GM19438 (cell line): Measurements from ENCODE around the gene RXYLT1.
"Not testable (repeated sequence)": the region's sequence is repeated elsewhere in the genome, so short reads cannot be mapped to it uniquely, and the experiment has no call there.

Experiments
- ATAC-seq: cut with Tn5 transposase; IDR thresholded peaks from one replicate; pipeline ENCODE4 v1.9.1; 2021; ENCODE audit warnings: low read depth; ENCODE audit not compliant: unreplicated experiment

Gene RXYLT1

DNA sequence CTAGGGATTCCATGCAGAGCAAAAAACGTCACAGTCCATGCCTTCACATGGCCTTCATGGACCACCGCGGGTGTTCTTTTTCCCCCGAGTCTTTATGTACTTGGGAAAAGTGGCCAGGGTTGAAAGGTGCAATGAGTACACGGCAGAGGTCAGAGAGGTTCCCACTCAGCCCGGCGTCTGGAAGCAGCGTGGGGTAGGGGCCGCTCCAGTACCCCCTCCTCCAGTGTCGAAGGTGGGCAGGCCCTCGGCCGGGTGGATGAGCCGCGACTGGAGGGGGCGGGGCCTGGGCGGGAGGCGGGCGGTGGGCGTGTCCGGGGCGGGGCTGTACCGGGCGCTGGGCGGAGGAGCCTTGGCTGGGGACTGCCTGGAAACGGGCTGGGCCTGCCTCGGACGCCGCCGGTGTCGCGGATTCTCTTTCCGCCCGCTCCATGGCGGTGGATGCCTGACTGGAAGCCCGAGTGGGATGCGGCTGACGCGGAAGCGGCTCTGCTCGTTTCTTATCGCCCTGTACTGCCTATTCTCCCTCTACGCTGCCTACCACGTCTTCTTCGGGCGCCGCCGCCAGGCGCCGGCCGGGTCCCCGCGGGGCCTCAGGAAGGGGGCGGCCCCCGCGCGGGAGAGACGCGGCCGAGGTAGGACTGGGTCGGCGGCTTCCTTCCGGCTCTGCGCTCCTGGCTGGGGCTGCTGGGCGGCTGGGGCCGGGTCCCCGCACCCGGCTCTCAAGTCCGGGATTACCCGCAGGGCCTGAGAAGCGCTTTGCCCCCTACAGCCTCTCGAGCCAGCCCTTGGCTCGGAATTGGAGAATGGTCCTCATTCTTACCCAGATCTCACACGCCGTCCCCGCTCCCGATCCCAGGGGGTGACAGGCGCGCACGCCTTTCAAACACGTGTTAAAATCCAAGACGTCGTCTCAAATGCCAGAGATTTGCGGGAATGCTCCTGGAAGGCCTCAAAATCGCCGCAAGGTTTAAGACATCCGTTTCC, at the start of gene RXYLT1:
Gene RXYLT1 (plus strand): TSS at position 412 of the 984 bp plus-strand sequence. CDS start 52 bp downstream, at position 464.
- ATAC-seq = peak; percentile 94

DNA sequence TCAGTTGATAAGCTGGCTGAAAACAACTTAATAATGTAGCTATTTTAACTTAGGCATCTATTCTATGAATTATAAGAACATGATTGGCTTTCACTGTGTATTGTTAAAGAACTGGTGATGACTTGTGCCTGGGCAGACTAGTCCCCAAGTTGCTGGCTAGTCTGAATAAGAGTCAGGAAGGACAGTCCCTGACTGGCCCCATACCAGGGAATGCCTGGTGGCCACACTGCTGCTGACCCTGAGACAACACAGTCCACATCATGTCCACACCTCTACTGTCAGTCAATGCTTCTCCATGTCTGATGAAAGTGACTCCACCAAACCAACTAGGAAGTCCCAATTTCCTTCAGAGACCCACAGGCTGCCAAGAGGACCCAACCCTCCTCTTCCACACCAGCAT, 46.9 kb upstream of the RXYLT1 start:
- not testable (repeated sequence) for ATAC-seq

- ATAC-seq = not testable (repeated sequence)
These were observed 46.1 kb upstream of the RXYLT1 start for GRCh38 chr12:63733585-63733984.

DNA sequence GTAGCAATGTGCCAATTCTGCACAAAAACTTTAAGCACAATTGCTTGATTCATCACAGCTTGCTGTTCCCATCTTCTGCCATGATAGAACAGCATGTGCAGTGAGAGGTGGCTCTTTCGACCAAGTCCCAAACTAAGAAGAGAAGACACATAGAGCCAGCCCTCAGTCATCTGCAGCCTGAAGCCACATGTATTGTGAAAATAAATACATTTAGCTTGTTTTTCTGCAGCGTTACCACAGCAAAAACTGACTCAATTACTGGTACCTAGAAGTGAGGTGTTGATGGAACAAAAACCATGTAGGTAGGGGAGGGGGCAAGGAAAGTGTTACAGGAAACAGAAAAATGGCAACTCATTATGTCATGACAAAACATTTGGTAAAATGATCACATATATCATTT, 39.2 kb upstream of the RXYLT1 start:
- ATAC-seq = not testable (repeated sequence)

DNA sequence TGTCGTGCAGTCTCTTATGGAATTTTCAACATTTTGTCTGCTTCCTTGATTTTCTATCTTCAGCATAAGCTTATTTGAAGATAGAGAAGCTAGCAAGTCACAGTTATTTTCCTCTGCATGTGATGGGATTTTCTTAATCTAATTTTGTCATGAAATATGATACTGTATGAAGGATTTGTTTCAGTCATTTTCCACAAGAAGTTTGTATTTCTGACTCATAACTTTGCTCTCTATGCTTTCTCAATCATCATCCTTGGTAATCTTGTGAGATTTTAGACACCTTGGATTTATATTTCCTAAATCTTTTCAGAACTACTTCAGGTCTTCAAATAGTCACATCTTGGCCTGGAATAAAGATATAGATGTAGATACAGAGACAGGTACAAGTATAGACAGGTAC, 38.3 kb upstream of the RXYLT1 start:
- ATAC-seq = not testable (repeated sequence)

GRCh38 chr12:63744110-63744509, 35.6 kb upstream of the RXYLT1 start:
- not testable (repeated sequence) for ATAC-seq

DNA sequence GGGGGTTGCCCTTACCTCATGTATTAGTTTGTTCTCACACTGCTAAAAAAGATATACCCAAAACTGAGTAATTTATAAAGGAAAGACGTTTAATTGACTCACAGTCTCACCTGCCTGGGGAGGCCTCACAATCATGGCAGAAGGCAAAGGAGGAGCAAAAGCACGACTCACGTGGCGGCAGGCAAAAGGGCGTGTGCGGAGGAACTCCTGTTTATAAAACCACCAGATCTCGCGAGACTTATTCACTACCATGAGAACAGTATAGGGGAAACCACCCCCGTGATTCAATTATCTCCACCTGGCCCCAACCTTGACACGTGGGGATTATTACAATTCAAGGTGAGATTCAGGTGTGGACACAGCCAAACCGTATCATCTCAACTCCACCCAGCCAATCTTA, 33.2 kb upstream of the RXYLT1 start:
- not testable (repeated sequence) for ATAC-seq

DNA sequence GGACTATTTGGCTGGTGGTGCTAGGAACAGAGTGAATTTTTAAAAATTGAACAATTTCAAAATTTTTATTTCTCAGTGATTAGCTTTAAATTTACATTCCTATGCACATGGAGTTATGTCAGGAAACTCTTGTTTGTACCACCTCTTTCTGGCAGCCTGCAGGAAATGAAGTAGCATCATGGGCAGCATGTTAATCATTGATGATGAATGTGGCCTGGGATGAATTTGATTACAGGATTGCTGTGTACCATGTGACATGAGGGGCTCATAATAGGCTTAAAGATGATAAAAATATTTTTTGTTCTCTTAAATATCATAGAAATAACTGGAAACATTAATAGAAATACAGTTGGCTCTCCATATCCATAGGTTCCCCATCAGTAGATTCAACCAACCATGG, 32.6 kb upstream of the RXYLT1 start:
- not testable (repeated sequence) for ATAC-seq

- no peak for ATAC-seq
These were observed 32.2 kb upstream of the RXYLT1 start for GRCh38 chr12:63747553-63747952.

- ATAC-seq = no peak
These were observed 27.4 kb upstream of the RXYLT1 start for GRCh38 chr12:63752283-63752682.

- ATAC-seq = no peak
These were observed 26.9 kb upstream of the RXYLT1 start for GRCh38 chr12:63752841-63753240.

GRCh38 chr12:63753743-63754142, 26.0 kb upstream of the RXYLT1 start:
- ATAC-seq = no peak

GRCh38 chr12:63764481-63764880, 15.2 kb upstream of the RXYLT1 start:
- no peak for ATAC-seq

GRCh38 chr12:63766498-63766897, 13.2 kb upstream of the RXYLT1 start:
- no peak for ATAC-seq

- ATAC-seq = no peak
These were observed 9.3 kb upstream of the RXYLT1 start for GRCh38 chr12:63770375-63770774.

DNA sequence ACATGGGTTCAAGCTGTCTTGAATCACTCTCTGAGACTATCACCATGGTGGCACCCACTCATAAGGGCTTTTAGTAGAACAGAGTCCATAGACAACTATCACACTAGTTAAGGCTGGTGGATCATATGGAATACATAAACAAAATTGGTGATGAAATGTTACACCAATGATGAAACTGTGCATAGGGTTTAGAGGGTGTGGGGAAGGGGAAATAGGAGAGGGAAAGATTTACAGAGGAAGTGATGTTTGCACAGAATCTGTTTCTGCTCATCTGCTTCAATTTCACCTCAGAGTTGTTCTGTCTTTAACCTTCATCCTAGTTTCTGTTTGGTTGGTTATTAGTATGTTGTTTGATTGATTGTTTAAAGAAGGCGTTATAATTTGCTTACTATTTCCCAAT, 2.4 kb upstream of the RXYLT1 start:
- no peak for ATAC-seq

GRCh38 chr12:63782466-63782865, 2.8 kb downstream of the RXYLT1 start:
- no peak for ATAC-seq

GRCh38 chr12:63787306-63787705, 7.6 kb downstream of the RXYLT1 start:
- no peak for ATAC-seq

DNA sequence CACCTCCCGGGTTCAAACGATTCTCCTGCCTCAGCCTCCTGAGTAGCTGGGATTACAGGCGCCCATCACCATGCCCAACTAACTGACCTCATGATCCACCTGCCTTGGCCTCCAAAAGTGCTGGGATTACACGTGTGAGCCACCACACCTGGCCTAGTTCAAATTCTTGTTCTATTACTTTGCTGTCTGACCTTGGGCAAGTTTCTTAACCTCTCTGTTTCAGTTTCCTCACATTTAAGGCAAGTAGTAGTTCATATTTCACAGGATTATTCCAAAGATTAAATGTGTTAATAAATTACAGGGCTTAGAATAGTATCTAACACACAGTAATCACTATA, 10.9 kb downstream of the RXYLT1 start:
- no peak for ATAC-seq

GRCh38 chr12:63792338-63792737, 12.6 kb downstream of the RXYLT1 start:
- no peak for ATAC-seq

- ATAC-seq = no peak
These were observed 15.5 kb downstream of the RXYLT1 start for GRCh38 chr12:63795032-63795687.

DNA sequence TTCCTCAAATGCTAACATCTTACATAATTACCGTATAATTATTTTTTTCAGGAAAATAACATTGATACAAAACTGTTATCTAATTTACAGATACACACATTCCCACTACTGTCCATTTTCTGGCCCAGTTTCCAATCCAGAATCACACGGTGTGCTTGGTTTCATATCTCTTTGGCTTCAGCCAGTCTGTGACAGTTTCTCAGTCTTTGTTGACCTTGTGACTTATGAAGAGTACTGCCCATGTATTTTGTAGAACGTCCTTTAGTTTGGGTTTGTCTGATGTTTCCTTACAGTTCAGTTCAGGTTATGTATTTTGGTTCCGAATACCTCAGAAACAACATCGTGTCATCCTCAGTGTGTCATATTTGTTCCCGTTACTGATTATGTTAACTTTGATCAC, 16.2 kb downstream of the RXYLT1 start:
- ATAC-seq = no peak
